Measurements from ENCODE around the gene WAC.

The WAC gene

GRCh38 chr10:28623483-28623882 lies 90.6 kb downstream of the WAC start:
- H3K4me3 ChIP-seq (replicated peaks; ENCODE audit: low read depth, low read length), result no peak overlapping the region
- TF ChIP-seq, protein P1, sequence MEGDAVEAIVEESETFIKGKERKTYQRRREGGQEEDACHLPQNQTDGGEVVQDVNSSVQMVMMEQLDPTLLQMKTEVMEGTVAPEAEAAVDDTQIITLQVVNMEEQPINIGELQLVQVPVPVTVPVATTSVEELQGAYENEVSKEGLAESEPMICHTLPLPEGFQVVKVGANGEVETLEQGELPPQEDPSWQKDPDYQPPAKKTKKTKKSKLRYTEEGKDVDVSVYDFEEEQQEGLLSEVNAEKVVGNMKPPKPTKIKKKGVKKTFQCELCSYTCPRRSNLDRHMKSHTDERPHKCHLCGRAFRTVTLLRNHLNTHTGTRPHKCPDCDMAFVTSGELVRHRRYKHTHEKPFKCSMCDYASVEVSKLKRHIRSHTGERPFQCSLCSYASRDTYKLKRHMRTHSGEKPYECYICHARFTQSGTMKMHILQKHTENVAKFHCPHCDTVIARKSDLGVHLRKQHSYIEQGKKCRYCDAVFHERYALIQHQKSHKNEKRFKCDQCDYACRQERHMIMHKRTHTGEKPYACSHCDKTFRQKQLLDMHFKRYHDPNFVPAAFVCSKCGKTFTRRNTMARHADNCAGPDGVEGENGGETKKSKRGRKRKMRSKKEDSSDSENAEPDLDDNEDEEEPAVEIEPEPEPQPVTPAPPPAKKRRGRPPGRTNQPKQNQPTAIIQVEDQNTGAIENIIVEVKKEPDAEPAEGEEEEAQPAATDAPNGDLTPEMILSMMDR (IDR thresholded peaks at IDR 0.05; ENCODE audit: low read depth, low read length, missing control alignments), result no peak
- no peak for DNase-seq (ENCODE audit: extremely low read depth, low read depth)

- TF ChIP-seq, protein P1 (IDR thresholded peaks at IDR 0.05; ENCODE audit: low read depth, low read length, missing control alignments), result no peak
- DNase-seq (ENCODE audit: extremely low read depth, low read depth), result no peak
- no peak overlapping the region for H3K4me3 ChIP-seq (replicated peaks; ENCODE audit: low read depth, low read length)
Measured at GRCh38 chr10:28624351-28624750, 91.4 kb downstream of the WAC start.

DNA sequence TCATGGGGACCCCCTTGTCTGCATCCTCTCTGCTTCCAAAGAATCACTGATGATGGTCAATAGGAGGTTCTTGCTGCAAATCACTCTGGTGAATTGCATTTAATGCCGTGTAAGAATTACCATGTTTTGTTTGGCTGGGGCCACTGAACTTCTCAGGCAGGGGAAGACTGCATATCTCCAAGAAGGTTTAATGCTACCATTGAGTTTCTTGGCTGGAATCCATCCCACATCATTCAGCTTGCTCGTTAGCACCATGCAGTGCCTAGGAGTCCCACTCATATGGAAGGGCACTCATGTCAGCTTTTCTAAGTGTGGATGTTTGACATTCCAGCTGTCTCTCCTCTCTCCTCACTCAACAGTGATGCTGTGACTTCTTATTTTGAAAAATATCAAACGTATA lies 94.2 kb downstream of the WAC start:
- no peak overlapping the region for H3K4me3 ChIP-seq (replicated peaks; ENCODE audit: low read depth, low read length)
- TF ChIP-seq, protein P1 (IDR thresholded peaks at IDR 0.05; ENCODE audit: low read depth, low read length, missing control alignments), result no peak
- no peak for DNase-seq (ENCODE audit: extremely low read depth, low read depth)

DNA sequence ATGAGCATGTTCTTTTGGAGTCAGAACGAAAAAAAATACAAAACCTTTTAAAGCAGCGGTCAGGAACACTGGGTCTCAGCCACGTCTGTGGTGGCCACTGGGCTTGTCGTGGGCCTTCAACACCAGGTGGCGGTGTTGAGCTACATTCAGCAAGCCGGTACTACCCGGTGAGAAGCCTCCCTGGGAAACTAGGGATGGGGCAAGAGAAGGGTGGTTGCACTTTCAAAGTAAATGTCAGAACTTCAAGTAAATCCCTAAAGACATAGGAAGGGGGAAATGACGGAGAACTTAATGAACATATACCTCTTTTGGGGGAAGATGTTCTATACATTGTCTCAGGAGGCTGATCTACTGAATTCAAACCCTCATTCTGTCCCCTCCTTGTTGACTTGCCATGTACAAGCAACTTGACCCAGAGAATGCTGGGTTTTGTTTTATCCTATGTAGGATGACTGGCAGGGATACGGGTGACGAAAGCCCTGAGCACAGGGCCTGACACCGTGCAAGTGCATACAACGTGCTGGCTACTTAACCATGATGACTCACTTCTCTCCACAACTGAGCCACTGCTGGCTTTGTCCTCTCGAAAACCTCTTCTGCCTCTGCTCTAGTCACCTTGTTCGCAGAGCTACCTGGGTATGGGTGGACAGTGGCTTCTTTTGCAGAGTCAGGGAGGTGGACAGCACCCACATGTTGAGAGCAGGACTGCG lies 95.4 kb downstream of the WAC start:
- DNase-seq (ENCODE audit: extremely low read depth, low read depth), result peak; percentile 52
- TF ChIP-seq, protein P1 (IDR thresholded peaks at IDR 0.05; ENCODE audit: low read depth, low read length, missing control alignments), result peak; percentile 94
- no peak overlapping the region for H3K4me3 ChIP-seq (replicated peaks; ENCODE audit: low read depth, low read length)

DNA sequence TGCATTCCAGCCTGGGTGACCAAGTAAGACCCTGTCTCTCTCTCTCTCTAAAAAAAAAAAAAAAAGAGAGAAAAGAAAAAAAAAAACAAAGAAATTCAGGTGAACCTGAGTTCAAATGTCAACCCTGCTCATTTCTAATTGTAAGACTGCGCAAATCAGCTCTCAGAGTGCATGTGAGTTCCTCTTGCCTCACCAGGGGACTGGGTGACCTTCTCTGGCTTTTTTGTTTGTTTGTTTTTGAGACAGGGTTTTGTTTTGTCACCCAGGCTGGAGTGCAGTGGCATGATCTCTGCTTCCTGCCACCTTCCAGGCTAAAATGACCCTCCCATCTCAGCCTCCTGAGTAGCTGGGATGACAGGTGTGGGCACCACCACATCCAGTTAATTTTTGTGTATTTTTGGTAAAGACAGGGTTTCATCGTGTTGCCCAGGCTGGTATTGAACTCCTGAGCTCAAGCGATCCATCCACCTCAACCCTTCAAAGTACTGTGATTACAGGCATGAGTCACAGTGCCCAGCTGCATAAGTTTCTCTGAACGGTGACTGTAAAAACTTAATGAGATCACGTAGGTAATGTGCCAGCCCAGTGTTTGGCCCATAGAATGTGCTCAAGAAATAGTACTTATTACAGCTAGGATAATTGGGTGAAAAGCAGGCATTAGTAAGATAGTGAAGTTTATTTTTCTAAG lies 99.1 kb downstream of the WAC start:
- no peak overlapping the region for H3K4me3 ChIP-seq (replicated peaks; ENCODE audit: low read depth, low read length)
- TF ChIP-seq, protein P1 (IDR thresholded peaks at IDR 0.05; ENCODE audit: low read depth, low read length, missing control alignments), result no peak
- DNase-seq (ENCODE audit: extremely low read depth, low read depth), result no peak

DNA sequence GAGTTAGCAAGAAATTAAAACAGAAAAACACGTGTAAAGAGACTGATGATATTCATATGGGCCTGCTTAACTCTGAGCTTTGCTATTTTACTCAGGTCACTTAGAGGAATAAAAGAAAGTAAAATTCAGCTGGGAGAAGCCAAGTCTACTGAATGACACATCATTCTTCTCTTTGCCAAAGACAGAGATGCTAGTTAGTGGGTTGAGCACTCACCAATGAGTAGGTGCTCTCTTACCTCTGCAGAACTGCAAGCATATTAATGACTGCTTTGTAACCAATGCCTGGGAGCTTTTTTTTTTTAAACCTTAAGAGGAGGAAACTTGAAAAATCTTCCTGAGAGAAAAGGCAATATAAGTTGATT lies 99.6 kb downstream of the WAC start:
- TF ChIP-seq, protein P1 (IDR thresholded peaks at IDR 0.05; ENCODE audit: low read depth, low read length, missing control alignments), result no peak

More for the DNA sequence above, 99.6 kb downstream of the WAC start:
- no peak overlapping the region for H3K4me3 ChIP-seq (replicated peaks; ENCODE audit: low read depth, low read length)
- DNase-seq (ENCODE audit: extremely low read depth, low read depth), result no peak

Data from HFF-Myc (cell line).